ENCODE data around the gene KCTD13. TPM values are rescaled to one million over a fixed set of nuclear protein-coding genes. Genes with fewer than 3 reads are reported as not detected.

Gene KCTD13
- 10 to 100 TPM in 1 of 2 donors, 1 to 10 TPM in 1; 3.1 to 13.1 TPM for total RNA-seq
- polyA plus RNA-seq: 1 to 10 TPM; 2.7 to 4.4 TPM

GRCh38 chr16:29925781-29926710 lies at the start of gene KCTD13:
KCTD13 (minus strand) TSS chr16:29926226; CDS start chr16:29926033, 193 bp downstream.
- peaks cover 7 to 19% (median 15%) of the 10 kb centered on the region in 4 donors for H3K4me1 ChIP-seq (ENCODE audit: control insufficient read depth in 4 of 4, insufficient read depth in 4 of 4, low read length in 3 of 4)
- H3K4me3 ChIP-seq (ENCODE audit: low read depth in 1 of 3, low read length in 3 of 3): peak within 1 kb of the TSS; percentile 80 to 99 (median 96)
- peak; percentile 97 for DNase-seq (ENCODE audit: low spot score)
- H3K27ac ChIP-seq (ENCODE audit: low read depth in 1 of 2, low read length in 2 of 2): peak within 1 kb of the TSS; percentile 62 to 76
- H3K9me3 ChIP-seq (ENCODE audit: control insufficient read depth in 4 of 4, low read length in 3 of 4): no peaks in the 10 kb centered on the region
- H3K27me3 ChIP-seq (ENCODE audit: control insufficient read depth in 4 of 4, insufficient read depth in 4 of 4, low read length in 3 of 4): no peaks in the 10 kb centered on the region
- WGBS: under 1% methylated on average over 89 of the region's 89 CpGs
- TF ChIP-seq YY1 (IDR thresholded peaks at IDR 0.05) (peak; percentile 13), GABPA (IDR thresholded peaks at IDR 0.05 in 1 of 2, conservative IDR thresholded peaks at IDR 0.05 in 1 of 2) (peak in 1 of 2 donors; percentile 60), RXRA (IDR thresholded peaks at IDR 0.05) (no peak), RAD21 (IDR thresholded peaks at IDR 0.05) (peak in 1 of 2 donors; percentile 6), NR2F2 (IDR thresholded peaks at IDR 0.05) (no peak)
- TF ChIP-seq, protein P1, sequence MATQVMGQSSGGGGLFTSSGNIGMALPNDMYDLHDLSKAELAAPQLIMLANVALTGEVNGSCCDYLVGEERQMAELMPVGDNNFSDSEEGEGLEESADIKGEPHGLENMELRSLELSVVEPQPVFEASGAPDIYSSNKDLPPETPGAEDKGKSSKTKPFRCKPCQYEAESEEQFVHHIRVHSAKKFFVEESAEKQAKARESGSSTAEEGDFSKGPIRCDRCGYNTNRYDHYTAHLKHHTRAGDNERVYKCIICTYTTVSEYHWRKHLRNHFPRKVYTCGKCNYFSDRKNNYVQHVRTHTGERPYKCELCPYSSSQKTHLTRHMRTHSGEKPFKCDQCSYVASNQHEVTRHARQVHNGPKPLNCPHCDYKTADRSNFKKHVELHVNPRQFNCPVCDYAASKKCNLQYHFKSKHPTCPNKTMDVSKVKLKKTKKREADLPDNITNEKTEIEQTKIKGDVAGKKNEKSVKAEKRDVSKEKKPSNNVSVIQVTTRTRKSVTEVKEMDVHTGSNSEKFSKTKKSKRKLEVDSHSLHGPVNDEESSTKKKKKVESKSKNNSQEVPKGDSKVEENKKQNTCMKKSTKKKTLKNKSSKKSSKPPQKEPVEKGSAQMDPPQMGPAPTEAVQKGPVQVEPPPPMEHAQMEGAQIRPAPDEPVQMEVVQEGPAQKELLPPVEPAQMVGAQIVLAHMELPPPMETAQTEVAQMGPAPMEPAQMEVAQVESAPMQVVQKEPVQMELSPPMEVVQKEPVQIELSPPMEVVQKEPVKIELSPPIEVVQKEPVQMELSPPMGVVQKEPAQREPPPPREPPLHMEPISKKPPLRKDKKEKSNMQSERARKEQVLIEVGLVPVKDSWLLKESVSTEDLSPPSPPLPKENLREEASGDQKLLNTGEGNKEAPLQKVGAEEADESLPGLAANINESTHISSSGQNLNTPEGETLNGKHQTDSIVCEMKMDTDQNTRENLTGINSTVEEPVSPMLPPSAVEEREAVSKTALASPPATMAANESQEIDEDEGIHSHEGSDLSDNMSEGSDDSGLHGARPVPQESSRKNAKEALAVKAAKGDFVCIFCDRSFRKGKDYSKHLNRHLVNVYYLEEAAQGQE (IDR thresholded peaks at IDR 0.05): peak; percentile 11
- peak within 1 kb of the TSS; percentile 36 to 68 for H3K9ac ChIP-seq (ENCODE audit: low read depth in 1 of 2, low read length in 2 of 2)
- peaks cover under 1 to 12% (median 7%) of the 10 kb centered on the region in 4 donors for H3K36me3 ChIP-seq (ENCODE audit: control insufficient read depth in 4 of 4, insufficient read depth in 3 of 4, low read depth in 1 of 4, low read length in 3 of 4)

GRCh38 chr16:29975134-29975538 lies 49.1 kb upstream of the KCTD13 start:
- peaks cover 3 to 30% (median 24%) of the 10 kb centered on the region in 4 donors for H3K4me1 ChIP-seq (ENCODE audit: control insufficient read depth in 4 of 4, insufficient read depth in 4 of 4, low read length in 3 of 4)

DNA sequence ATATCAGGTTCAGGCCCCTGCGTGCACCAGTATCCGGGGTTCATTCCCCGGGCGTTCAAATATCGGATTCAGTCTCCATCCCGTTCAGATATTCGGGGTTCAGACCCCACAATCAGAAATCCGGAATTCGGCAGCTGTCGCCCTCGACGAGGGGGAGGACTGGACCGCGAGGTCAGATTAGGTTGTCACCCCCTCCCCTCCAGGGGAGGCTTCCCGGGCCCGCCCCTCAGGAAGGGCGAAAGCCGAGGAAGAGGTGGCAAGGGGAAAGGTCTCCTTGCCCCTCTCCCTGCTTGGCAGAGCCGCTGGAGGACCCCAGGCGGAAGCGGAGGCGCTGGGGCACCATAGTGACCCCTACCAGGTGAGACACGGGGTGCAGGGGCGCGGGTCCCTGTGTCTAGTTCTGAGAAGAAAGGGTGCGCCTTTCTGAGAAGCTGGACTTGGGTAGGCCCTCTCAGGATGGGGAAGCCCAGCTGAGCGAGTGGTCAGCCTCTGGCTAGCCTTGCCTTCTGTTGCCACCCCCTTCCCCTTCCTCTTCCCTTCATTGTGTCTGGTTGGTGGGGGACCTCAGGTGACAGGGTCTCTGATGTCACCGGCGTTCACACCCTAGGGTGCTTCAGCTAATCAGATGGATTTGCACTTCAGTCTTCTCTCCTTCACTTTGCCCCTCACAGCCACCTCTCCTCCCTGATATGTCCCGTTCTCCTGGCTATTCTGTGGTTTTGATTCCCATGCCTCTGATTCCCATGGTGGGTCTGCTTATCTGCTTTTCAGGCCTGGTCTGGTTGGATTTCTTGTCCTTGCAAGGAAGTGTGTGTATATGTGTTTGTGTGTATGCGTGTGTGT lies 48.5 kb upstream of the KCTD13 start:
- no peaks in the 10 kb centered on the region for H3K9me3 ChIP-seq (ENCODE audit: control insufficient read depth in 4 of 4, low read length in 3 of 4)
- no peaks in the 10 kb centered on the region for H3K27me3 ChIP-seq (ENCODE audit: control insufficient read depth in 4 of 4, insufficient read depth in 4 of 4, low read length in 3 of 4)
- H3K9ac ChIP-seq (ENCODE audit: low read depth in 1 of 2, low read length in 2 of 2): peak overlapping the region; percentile 74 to 87
- H3K4me1 ChIP-seq (ENCODE audit: control insufficient read depth in 4 of 4, insufficient read depth in 4 of 4, low read length in 3 of 4): peaks cover 3 to 30% (median 24%) of the 10 kb centered on the region in 4 donors
- H3K4me3 ChIP-seq (ENCODE audit: low read depth in 1 of 3, low read length in 3 of 3): peak overlapping the region; percentile 67 to 87 (median 81)
- peaks cover 2 to 26% (median 15%) of the 10 kb centered on the region in 4 donors for H3K36me3 ChIP-seq (ENCODE audit: control insufficient read depth in 4 of 4, insufficient read depth in 3 of 4, low read depth in 1 of 4, low read length in 3 of 4)
- DNase-seq (ENCODE audit: low spot score): no peak
- H3K27ac ChIP-seq (ENCODE audit: low read depth in 1 of 2, low read length in 2 of 2): peak overlapping the region; percentile 69 to 76
- WGBS: 4% methylated on average over 31 of the region's 31 CpGs
- TF ChIP-seq JUND (IDR thresholded peaks at IDR 0.05): no peak
- TF ChIP-seq, protein P2, sequence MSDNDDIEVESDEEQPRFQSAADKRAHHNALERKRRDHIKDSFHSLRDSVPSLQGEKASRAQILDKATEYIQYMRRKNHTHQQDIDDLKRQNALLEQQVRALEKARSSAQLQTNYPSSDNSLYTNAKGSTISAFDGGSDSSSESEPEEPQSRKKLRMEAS (IDR thresholded peaks at IDR 0.05): no peak
- no peak for TF ChIP-seq HNF4G (IDR thresholded peaks at IDR 0.05)
- TF ChIP-seq SP1 (IDR thresholded peaks at IDR 0.05): peak; percentile 14
- peak; percentile 26 for TF ChIP-seq NR2F2 (IDR thresholded peaks at IDR 0.05)

More at GRCh38 chr16:29975134-29975538, 49.1 kb upstream of the KCTD13 start:
- Histone ChIP-seq H3K9me3 (ENCODE audit: control insufficient read depth in 4 of 4, low read length in 3 of 4) (no peaks in the 10 kb centered on the region), H3K9ac (ENCODE audit: low read depth in 1 of 2, low read length in 2 of 2) (peak overlapping the region in 1 of 2 donors; percentile 74), H3K36me3 (ENCODE audit: control insufficient read depth in 4 of 4, insufficient read depth in 3 of 4, low read depth in 1 of 4, low read length in 3 of 4) (peaks cover 3 to 29% (median 20%) of the 10 kb centered on the region in 4 donors), H3K27me3 (ENCODE audit: control insufficient read depth in 4 of 4, insufficient read depth in 4 of 4, low read length in 3 of 4) (no peaks in the 10 kb centered on the region), H3K4me3 (ENCODE audit: low read depth in 1 of 3, low read length in 3 of 3) (peak overlapping the region; percentile 67 to 87 (median 81)), H3K27ac (ENCODE audit: low read depth in 1 of 2, low read length in 2 of 2) (peak overlapping the region in 1 of 2 donors; percentile 69)
- no peak for DNase-seq (ENCODE audit: low spot score)
- TF ChIP-seq RXRA (IDR thresholded peaks at IDR 0.05) (no peak), NR2F2 (IDR thresholded peaks at IDR 0.05) (no peak), GABPA (IDR thresholded peaks at IDR 0.05 in 1 of 2, conservative IDR thresholded peaks at IDR 0.05 in 1 of 2) (no peak), RAD21 (IDR thresholded peaks at IDR 0.05) (no peak), HNF4G (IDR thresholded peaks at IDR 0.05) (no peak), HNF4A (conservative IDR thresholded peaks at IDR 0.05) (no peak), JUND (IDR thresholded peaks at IDR 0.05) (no peak), YY1 (IDR thresholded peaks at IDR 0.05) (no peak), TAF1 (conservative IDR thresholded peaks at IDR 0.05) (no peak), EGR1 (IDR thresholded peaks at IDR 0.05; ENCODE audit: low read depth in 2 of 2) (no peak), SP1 (IDR thresholded peaks at IDR 0.05) (no peak)
- 67% methylated on average over 5 of the region's 5 CpGs for WGBS
